HuH-7 (cell line): ENCODE results near the gene EPB41L5.
"Not testable (repeated sequence)": the region's sequence is repeated elsewhere in the genome, so short reads cannot be mapped to it uniquely, and the experiment has no call there.

ENCODE experiments used
- DNase-seq: peaks from one replicate; pipeline ENCODE4 v3.0.0; 2011; ENCODE audit warnings: low spot score

EPB41L5 gene

GRCh38 chr2:120199817-120200459 is 187.1 kb downstream of the EPB41L5 start:
- DNase-seq = not testable (repeated sequence)

- DNase-seq = no peak
These were observed 190.6 kb downstream of the EPB41L5 start for GRCh38 chr2:120203251-120204021.

- DNase-seq = peak; percentile 43
These were observed 191.1 kb downstream of the EPB41L5 start for GRCh38 chr2:120204022-120204405.

GRCh38 chr2:120204417-120204816 is 191.5 kb downstream of the EPB41L5 start:
- no peak for DNase-seq

- no peak for DNase-seq
These were observed 192.2 kb downstream of the EPB41L5 start for GRCh38 chr2:120204945-120205670.

- peak; percentile 60 for DNase-seq
These were observed 193.2 kb downstream of the EPB41L5 start for GRCh38 chr2:120206022-120206581.

- DNase-seq = no peak
These were observed 195.8 kb downstream of the EPB41L5 start for GRCh38 chr2:120208381-120209353.

- DNase-seq = no peak
These were observed 196.8 kb downstream of the EPB41L5 start for GRCh38 chr2:120209427-120210269.

GRCh38 chr2:120210270-120210693 is 197.4 kb downstream of the EPB41L5 start:
- no peak for DNase-seq

GRCh38 chr2:120218181-120218580 is 205.3 kb downstream of the EPB41L5 start:
- DNase-seq = no peak

- no peak for DNase-seq
These were observed 206.4 kb downstream of the EPB41L5 start for GRCh38 chr2:120219291-120219690.

- no peak for DNase-seq
These were observed 206.9 kb downstream of the EPB41L5 start for GRCh38 chr2:120219766-120220165.

GRCh38 chr2:120220756-120221155 is 207.9 kb downstream of the EPB41L5 start:
- DNase-seq = no peak

GRCh38 chr2:120221616-120222015 is 208.7 kb downstream of the EPB41L5 start:
- no peak for DNase-seq

- no peak for DNase-seq
These were observed 209.5 kb downstream of the EPB41L5 start for GRCh38 chr2:120222186-120223033.

GRCh38 chr2:120223034-120223912 is 210.4 kb downstream of the EPB41L5 start, which contains the start of gene TMEM185B:
Gene TMEM185B, minus strand, starts transcription at chr2:120223400. Its CDS starts 424 bp downstream, at chr2:120222976.
- DNase-seq = peak; percentile 98

- no peak for DNase-seq
These were observed 211.4 kb downstream of the EPB41L5 start for GRCh38 chr2:120224256-120224655.
